ENCODE measurements around the gene STX19.

Gene STX19

DNA sequence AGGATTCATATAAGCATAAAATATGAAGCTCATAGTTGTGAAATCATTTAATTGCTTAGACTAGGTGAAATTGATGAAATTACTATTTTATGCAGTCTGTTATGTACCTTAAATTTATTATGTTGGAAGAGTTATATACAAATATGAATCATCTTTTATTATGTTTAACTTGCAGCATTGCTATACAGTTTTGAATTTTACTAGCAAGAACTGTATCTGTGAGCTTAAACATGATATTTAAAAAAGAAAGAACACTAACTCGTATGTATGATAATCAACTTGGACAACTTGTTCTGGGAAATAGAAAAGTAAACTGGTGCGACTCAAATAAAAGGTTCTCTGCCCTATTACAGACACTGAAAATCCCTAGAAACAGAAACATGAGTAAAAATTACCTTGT is 1.8 kb downstream of the STX19 start:
- no peak for DNase-seq

- no peak for DNase-seq
Observed at GRCh38 chr3:94024385-94024784, 4.0 kb downstream of the STX19 start.

- no peak for DNase-seq
Observed at GRCh38 chr3:94020293-94020692, 8.1 kb downstream of the STX19 start.

GRCh38 chr3:94019659-94020058 is 8.7 kb downstream of the STX19 start:
- DNase-seq = no peak

DNA sequence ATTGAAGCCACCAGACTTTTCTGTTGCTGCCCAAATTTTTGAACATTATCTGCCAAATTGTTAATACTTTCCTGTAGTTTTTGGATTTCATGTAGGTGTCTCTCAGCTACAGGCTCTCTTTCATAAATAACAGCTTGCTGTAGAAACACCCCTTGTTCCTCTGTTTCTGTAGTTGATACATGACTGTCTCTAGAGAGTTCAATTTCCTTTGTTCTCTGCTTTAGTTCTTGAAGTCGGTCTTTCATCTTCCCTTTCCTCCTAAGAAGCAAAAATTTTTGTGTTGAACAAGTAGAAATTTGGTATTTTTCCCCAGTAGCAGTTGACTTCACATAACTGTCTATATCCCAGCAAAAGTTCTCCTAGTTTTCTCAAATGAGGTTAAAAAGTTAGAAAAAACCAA is 13.4 kb downstream of the STX19 start:
- no peak for DNase-seq

GRCh38 chr3:94012185-94012584 is 16.2 kb downstream of the STX19 start:
- no peak for DNase-seq

- no peak for DNase-seq
Observed at GRCh38 chr3:94011233-94011711, 17.1 kb downstream of the STX19 start.

- no peak for DNase-seq
Observed at GRCh38 chr3:94009608-94010007, 18.8 kb downstream of the STX19 start.

- no peak for DNase-seq
Observed at GRCh38 chr3:94008253-94008652, 20.1 kb downstream of the STX19 start.

GRCh38 chr3:94004301-94004910 is 24.0 kb downstream of the STX19 start:
- peak in 1 of 2 donors; percentile 31 for DNase-seq

GRCh38 chr3:94001827-94002495 is 26.4 kb downstream of the STX19 start:
- no peak for DNase-seq

- DNase-seq = no peak
Observed at GRCh38 chr3:94001191-94001590, 27.2 kb downstream of the STX19 start.

DNA sequence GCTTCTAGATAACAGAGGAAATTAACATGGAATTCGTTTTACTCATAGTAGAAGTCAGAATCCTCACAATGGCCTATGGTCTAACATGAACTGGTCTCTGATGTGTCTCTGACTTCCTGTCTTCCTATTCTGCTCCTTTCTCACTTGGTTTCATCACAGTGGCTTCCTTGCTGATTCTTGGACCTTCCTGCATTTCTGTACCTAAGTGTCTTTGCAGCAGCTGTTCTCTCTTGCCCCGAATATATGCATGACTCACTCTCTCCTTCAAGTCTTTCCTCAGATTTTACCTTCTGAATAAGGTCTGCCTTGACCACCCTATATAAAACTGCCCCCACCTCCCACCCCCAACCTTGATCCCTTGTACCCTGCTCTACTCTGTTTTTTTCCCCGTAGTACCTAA is 34.3 kb downstream of the STX19 start:
- no peak for DNase-seq

- DNase-seq = no peak
Observed at GRCh38 chr3:93992207-93992606, 36.2 kb downstream of the STX19 start.

DNA sequence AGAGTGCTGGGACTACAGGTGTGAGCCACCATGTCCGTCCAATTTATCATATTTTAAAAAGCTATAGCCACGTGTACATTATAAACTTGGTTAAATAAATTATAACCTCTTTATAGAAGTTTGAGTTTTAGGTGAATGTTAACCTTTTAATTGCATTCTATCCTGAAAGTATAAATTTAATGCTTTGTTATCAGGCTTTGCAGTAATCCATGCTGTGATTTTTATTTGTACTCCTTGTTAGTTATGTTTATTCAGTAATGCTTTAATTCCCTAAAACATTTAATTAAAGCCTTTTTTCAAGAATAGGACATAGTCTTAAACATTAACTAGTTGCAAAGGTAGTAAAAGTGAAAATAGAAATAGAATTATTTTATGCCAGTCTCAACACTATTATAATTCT is 36.8 kb downstream of the STX19 start:
- no peak for DNase-seq

GRCh38 chr3:93989241-93989640 is 39.2 kb downstream of the STX19 start:
- no peak for DNase-seq

DNA sequence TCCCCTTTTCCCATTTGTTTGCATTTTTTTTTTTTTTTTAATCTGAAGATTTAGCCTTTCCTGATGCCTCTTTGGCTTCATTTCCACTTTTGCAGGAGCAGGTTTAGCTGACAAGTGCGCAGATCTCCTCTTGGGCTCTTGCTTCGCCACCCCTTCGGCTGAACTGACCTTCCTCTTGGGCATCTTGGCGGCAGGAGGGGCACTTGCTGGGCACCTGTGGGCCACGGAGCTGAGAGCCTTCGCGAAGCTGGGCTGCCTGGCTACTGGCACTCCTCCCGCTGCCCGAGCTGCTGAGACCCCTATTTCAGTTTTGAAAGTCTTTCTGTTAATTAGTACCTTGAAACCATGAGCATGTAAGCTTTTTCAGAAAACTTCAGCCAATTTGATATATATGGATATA is 39.6 kb downstream of the STX19 start:
- no peak for DNase-seq

GRCh38 chr3:93988283-93988682 is 40.1 kb downstream of the STX19 start:
- DNase-seq = no peak

- DNase-seq = no peak
Observed at GRCh38 chr3:93984618-93985017, 43.8 kb downstream of the STX19 start.

DNA sequence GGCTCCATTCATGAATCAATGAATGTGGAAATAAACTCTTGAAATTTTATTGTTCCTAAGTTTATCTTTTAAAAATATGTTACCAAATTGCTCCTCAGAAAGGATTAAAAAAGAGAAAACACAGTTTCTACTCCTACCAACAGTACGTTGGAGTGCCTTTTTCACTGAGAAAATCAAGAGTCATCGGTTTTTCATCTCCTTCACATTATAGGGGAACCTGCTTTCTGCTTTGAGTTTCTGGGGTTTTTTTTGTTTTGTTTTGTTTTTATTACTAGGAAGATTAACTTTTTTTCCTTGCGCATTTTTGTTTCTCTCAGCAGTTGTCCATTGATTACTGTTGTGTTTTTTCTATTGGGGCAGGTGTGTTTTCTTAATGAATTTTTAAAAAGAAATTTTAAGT is 45.0 kb downstream of the STX19 start:
- no peak for DNase-seq

DNA sequence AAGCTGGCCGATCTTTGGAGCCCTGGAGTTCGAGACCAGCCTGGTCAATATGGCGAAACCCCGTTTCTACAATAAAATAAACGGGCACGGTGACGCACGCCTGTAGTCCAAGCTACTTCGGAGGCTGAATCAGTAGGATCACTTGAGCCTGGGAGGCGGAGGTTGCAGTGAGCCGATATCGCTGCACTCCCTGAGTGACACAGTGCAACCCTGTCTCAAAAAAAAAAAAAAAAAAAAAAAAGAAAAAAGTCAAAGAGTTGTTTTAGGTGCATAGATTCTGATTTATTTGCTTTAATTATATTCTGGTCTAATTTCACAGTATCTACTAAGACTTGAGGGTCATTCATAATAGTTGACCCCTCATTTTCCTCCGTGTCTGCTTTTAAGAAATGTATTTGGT is 46.7 kb downstream of the STX19 start:
- DNase-seq = no peak

GRCh38 chr3:93979850-93980676 is 48.3 kb downstream of the STX19 start, which contains the start of gene ARL13B:
ARL13B (plus strand) TSS chr3:93980155; CDS start chr3:93980424, 269 bp downstream.
- peak; percentile 72 to 96 for DNase-seq
